Ascending aorta (tissue), 2 donors: ENCODE measurements around the gene EFR3B. TPM values are rescaled to one million over a fixed set of nuclear protein-coding genes. Genes with fewer than 3 reads are reported as not detected.
"Not testable (repeated sequence)": the region's sequence is repeated elsewhere in the genome, so short reads cannot be mapped to it uniquely, and the experiment has no call there.

Experiments
- DNase-seq, 2 donors: peaks; one replicate each; pipeline ENCODE4 v3.0.0-alpha.2; 2019; ENCODE audit warnings: low spot score in 2 of 2
- H3K27ac ChIP-seq, 2 donors: fragments of 200-600 bp; sonication (generic); one replicate each; pipeline ENCODE4 v1.5.1; 2016 to 2017; ENCODE audit warnings: mild to moderate bottlenecking in 1 of 2
- H3K27me3 ChIP-seq: fragments of 200-600 bp; sonication (generic); one replicate; pipeline ENCODE4 v1.5.1; 2017
- H3K36me3 ChIP-seq, 2 donors: fragments of 200-600 bp; sonication (generic); one replicate each; pipeline ENCODE4 v1.5.1; 2016
- H3K4me1 ChIP-seq, 2 donors: fragments of 200-600 bp; sonication (generic); one replicate each; pipeline ENCODE4 v1.5.1; 2016 to 2017; ENCODE audit warnings: mild to moderate bottlenecking in 1 of 2
- H3K4me3 ChIP-seq, 2 donors: fragments of 200-600 bp; sonication (generic); one replicate each; pipeline ENCODE4 v1.5.1; 2016 to 2017; ENCODE audit warnings: mild to moderate bottlenecking in 1 of 2
- H3K9me3 ChIP-seq, 2 donors: fragments of 200-600 bp; sonication (generic); one replicate each; pipeline ENCODE4 v1.5.1; 2016
- CTCF ChIP-seq, 3 experiments: fragments of 200-600 bp in 2 of 3; fragments of 450-650 bp in 1 of 3; sonication (generic) in 2 of 3; IDR thresholded peaks; one replicate each; pipeline ENCODE4 v1.5.1; 2016 to 2019; ENCODE audit warnings: antibody characterized with exemption in 3 of 3, mild to moderate bottlenecking in 1 of 3, moderate library complexity in 1 of 3
- intact Hi-C: fragments of 100-400 bp; cut with DNase I; formaldehyde crosslinking; loops from one replicate; pipeline ENCODE4 v1.15.1; 2023
- total RNA-seq: library from RNA; depleted of rRNA; stranded (reverse); fragments of >200 nt; gene quantifications from one replicate; pipeline ENCODE4 v1.1.0, GENCODE V29; 2016

Gene EFR3B
- total RNA-seq, 1 donor from 2014 or later = 0.32 TPM

DNA sequence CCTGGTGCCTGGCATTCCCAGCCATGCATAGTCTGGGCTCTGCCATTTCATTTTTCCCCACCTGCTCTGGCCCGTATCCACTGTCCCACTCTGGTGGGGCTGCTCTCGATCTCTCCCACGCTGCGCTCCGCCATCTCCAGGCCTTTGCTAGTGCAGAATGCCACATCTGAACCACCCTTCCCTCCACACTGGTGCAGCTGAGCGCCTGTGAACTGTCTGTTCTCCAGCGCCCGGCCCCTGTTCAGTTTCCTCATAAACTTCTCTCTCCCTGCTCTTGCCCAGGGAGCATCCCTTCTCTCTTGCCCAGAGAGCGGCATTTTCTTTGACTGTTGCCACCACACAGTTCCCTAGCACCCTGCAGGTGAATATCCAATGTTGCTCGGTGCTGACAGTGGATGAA lies 105.0 kb downstream of the EFR3B start:
- Histone ChIP-seq H3K9me3 (no peaks in the 10 kb centered on the region), H3K27ac (no peak overlapping the region), H3K36me3 (no peaks in the 10 kb centered on the region), H3K27me3 (no peaks in the 10 kb centered on the region), H3K4me3 (no peak overlapping the region), H3K4me1 (no peaks in the 10 kb centered on the region)
- intact Hi-C loops = no loop called here
- no peak for TF ChIP-seq CTCF (IDR thresholded peaks at IDR 0.05)
- no peak for DNase-seq

- no peaks in the 10 kb centered on the region for H3K27me3 ChIP-seq
- H3K36me3 ChIP-seq = no peaks in the 10 kb centered on the region
- no peaks in the 10 kb centered on the region for H3K9me3 ChIP-seq
- TF ChIP-seq CTCF (IDR thresholded peaks at IDR 0.05) = no peak
- no peaks in the 10 kb centered on the region for H3K4me1 ChIP-seq
- no peak overlapping the region for H3K4me3 ChIP-seq
- DNase-seq = no peak
- intact Hi-C loops = no loop called here
- no peak overlapping the region for H3K27ac ChIP-seq
These were observed 107.8 kb downstream of the EFR3B start for GRCh38 chr2:25149646-25150045.

DNA sequence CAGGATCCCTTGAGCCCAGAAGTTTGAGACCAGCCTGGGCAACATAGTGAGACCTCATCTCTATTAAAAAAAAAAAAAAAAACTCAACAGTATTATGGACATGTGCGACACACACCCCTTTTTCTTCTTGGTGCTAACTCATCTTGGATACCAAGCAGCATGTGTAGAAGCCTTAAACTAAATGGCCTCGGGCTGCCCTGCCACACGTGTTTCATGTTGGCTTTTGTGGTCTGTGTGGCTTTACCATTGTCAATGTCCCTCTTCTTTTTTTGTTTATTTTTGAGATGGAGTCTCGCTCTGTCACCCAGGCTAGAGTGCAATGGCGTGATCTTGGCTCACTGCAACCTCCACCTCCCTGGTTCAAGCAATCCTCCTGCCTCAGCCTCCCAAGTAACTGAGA lies 109.1 kb downstream of the EFR3B start:
- DNase-seq, H3K27ac ChIP-seq, H3K4me1 ChIP-seq, H3K4me3 ChIP-seq, intact Hi-C loops, H3K36me3 ChIP-seq, H3K9me3 ChIP-seq, H3K27me3 ChIP-seq: not testable (repeated sequence)

DNA sequence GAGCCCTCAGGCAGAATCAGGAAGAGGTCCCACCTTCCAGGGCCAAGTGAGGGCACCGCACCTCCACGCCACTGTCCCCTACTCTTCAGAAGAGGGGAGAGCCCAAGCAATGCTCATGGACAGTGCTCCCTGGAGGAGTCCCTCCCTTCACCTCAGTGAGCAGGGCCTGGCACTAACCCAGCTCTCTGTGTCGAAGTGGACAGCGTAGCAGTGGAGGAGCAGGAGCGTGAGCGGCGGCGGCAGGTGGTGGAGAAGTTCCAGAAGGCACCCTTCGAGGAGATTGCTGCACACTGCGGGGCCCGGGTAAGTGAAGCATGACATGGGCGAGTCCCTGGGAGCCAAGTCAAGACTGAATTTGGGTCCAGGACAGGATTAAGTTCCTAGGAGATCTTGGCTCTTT lies 109.8 kb downstream of the EFR3B start:
- H3K4me1 ChIP-seq = no peaks in the 10 kb centered on the region
- no peaks in the 10 kb centered on the region for H3K36me3 ChIP-seq
- intact Hi-C loops = no loop called here
- no peak for TF ChIP-seq CTCF (IDR thresholded peaks at IDR 0.05)
- DNase-seq = no peak
- H3K9me3 ChIP-seq = no peaks in the 10 kb centered on the region
- no peak overlapping the region for H3K4me3 ChIP-seq
- H3K27me3 ChIP-seq = no peaks in the 10 kb centered on the region
- no peak overlapping the region for H3K27ac ChIP-seq

DNA sequence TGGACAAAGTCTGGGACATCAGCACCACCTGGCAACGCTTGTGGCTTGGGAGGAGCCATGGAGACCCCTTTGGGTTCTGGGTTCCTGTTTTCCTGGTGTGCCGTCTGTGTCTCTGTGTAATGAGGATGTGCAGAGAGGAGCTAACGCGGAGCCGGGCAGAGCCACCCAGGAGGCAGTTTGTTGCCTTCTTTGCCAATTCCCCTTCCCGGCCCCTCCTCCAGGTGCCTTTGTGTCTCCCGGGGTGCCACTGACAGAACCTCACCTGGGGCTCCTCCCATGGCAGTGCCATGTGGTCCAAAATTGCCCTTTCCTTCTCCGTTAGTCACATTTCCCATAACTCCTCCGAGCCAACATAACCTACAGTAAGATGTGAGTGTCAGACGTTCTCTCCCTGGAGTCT lies 113.5 kb downstream of the EFR3B start:
- no peaks in the 10 kb centered on the region for H3K36me3 ChIP-seq
- no peaks in the 10 kb centered on the region for H3K9me3 ChIP-seq
- H3K27me3 ChIP-seq = no peaks in the 10 kb centered on the region
- no peaks in the 10 kb centered on the region for H3K4me1 ChIP-seq
- H3K4me3 ChIP-seq = no peak overlapping the region
- no peak overlapping the region for H3K27ac ChIP-seq
- TF ChIP-seq CTCF (IDR thresholded peaks at IDR 0.05) = no peak
- intact Hi-C loops = no loop called here
- DNase-seq = no peak

DNA sequence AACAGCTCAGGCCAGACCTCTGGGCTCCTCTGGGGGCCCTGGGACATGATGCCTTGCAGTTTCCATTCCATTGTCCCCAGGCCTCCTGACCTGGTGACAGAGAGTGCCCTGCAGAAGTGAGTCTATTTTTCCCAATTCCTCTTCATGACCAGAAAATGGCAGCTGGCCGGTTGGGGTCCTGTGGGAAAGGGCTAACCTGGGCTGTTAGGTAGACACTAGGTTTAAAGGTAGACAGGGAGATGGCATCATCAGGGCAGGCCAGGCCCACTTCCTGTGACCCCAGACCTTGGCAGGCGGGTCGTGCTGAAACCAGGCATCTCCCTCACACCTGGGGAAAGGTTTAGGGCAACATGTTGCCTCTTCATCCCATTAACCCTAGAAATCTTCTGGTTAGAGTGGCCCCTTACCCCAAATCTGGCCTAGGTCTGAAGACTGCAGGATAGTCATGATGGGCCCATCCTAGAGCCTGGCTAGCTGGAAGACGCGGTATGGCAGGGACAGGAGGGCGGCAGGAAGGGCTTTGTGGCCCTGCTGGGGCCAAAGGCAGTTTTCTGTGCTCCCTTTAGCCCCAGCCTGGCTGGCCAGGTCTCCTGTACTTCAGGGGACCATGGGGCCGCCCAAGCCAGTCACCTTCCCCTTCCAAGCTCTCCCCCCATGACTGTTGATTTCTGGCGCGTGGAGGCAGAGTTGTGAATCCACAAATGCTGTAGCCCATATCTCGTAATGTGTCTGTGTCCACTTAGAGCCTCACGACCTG lies 116.4 kb downstream of the EFR3B start:
- no peak for TF ChIP-seq CTCF (IDR thresholded peaks at IDR 0.05)
- no peak for DNase-seq
- no peaks in the 10 kb centered on the region for H3K36me3 ChIP-seq
- H3K4me3 ChIP-seq = no peak overlapping the region
- no peaks in the 10 kb centered on the region for H3K4me1 ChIP-seq
- no peaks in the 10 kb centered on the region for H3K27me3 ChIP-seq
- intact Hi-C loops = no loop called here
- no peak overlapping the region for H3K27ac ChIP-seq
- no peaks in the 10 kb centered on the region for H3K9me3 ChIP-seq
